Tibial artery (tissue), 4 donors: ENCODE results near the gene UBA1.

Experiments
- DNase-seq, 2 donors: peaks; one replicate each; pipeline ENCODE4 v3.0.0-alpha.2; 2019
- H3K27ac ChIP-seq, 2 donors: fragments of 200-600 bp; sonication (generic) in 1 of 2; 1 replicate in 1 of 2; 2 replicates in 1 of 2; pipeline ENCODE4 v1.5.1; 2018 to 2019; ENCODE audit warnings: mild to moderate bottlenecking in 1 of 2
- H3K27me3 ChIP-seq, 2 donors: fragments of 200-600 bp; sonication (generic) in 1 of 2; one replicate each; pipeline versions ENCODE4 v1.5.1 to v1.6.0; 2016 to 2019
- H3K36me3 ChIP-seq, 3 donors: fragments of 200-600 bp; sonication (generic) in 2 of 3; one replicate each; pipeline ENCODE4 v1.5.1; 2016 to 2019; ENCODE audit warnings: mild to moderate bottlenecking in 2 of 3
- H3K4me1 ChIP-seq, 4 donors: fragments of 200-600 bp; sonication (generic) in 2 of 4; 1 replicate in 3 of 4; 2 replicates in 1 of 4; pipeline ENCODE4 v1.5.1; 2016 to 2019
- H3K4me3 ChIP-seq, 2 donors: fragments of 200-600 bp; sonication (generic) in 1 of 2; 1 replicate in 1 of 2; 2 replicates in 1 of 2; pipeline ENCODE4 v1.5.1; 2018 to 2019; ENCODE audit warnings: mild to moderate bottlenecking in 2 of 2
- H3K9me3 ChIP-seq, 3 donors: fragments of 200-600 bp; sonication (generic) in 1 of 3; one replicate each; pipeline ENCODE4 v1.5.1; 2016 to 2019
- intact Hi-C: fragments of 100-400 bp; cut with DNase I; formaldehyde crosslinking; loops from one replicate; pipeline ENCODE4 v1.15.0; 2023; ENCODE audit warnings: low total_unique reads
- TF ChIP-seq, protein P1 (sequence below), 2 experiments: fragments of 200-600 bp in 1 of 2; fragments of 450-650 bp in 1 of 2; IDR thresholded peaks; one replicate each; pipeline ENCODE4 v1.5.1; 2017 to 2019; ENCODE audit warnings: antibody characterized with exemption in 2 of 2, mild to moderate bottlenecking in 1 of 2, moderate library complexity in 1 of 2

Gene UBA1

DNA sequence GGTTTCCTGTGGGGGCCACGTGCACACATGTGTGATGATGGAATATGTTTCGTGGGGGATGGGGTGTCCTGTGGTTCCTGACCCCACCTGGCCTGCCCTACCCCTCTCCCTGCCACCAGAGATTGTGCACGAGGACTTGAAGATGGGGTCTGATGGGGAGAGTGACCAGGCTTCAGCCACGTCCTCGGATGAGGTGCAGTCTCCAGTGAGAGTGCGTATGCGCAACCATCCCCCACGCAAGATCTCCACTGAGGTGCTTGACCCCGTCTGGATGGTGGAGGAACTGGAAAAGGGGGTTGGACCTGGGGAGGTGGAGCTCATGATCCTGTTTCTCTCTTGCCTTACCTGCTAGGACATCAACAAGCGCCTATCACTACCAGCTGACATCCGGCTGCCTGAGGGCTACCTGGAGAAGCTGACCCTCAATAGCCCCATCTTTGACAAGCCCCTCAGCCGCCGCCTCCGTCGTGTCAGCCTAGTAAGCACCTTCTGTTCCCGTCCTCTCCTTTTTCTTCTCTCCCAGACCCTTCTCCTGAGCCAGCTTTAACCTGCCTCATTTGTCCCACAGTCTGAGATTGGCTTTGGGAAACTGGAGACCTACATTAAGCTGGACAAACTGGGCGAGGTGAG is 30.8 kb downstream of the UBA1 start:
- no peak overlapping the region for H3K27ac ChIP-seq
- H3K36me3 ChIP-seq: peaks cover 28 to 61% (median 61%) of the 10 kb centered on the region in 3 donors

DNA sequence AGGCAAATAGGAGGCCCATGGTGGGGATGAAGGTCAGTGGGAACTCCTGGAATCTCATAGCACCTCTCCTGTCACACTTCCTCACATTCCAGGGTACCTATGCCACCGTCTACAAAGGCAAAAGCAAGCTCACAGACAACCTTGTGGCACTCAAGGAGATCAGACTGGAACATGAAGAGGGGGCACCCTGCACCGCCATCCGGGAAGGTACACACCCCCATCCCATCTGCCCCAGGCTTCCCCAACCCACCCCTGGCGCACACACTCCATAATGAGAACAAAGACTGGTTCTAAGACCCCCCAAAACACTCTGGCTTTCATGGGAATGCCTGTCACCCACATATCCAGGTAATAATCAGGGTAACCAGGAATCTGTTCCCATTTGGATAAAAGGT is 31.3 kb downstream of the UBA1 start:
- Histone ChIP-seq H3K36me3 (peaks cover 28 to 65% (median 63%) of the 10 kb centered on the region in 3 donors), H3K4me1 (peaks cover 0 to 11% (median 6%) of the 10 kb centered on the region in 4 donors), H3K27ac (no peak overlapping the region), H3K9me3 (no peaks in the 10 kb centered on the region), H3K27me3 (no peaks in the 10 kb centered on the region), H3K4me3 (no peak overlapping the region)
- intact Hi-C loops: no loop called here
- TF ChIP-seq, protein P1, sequence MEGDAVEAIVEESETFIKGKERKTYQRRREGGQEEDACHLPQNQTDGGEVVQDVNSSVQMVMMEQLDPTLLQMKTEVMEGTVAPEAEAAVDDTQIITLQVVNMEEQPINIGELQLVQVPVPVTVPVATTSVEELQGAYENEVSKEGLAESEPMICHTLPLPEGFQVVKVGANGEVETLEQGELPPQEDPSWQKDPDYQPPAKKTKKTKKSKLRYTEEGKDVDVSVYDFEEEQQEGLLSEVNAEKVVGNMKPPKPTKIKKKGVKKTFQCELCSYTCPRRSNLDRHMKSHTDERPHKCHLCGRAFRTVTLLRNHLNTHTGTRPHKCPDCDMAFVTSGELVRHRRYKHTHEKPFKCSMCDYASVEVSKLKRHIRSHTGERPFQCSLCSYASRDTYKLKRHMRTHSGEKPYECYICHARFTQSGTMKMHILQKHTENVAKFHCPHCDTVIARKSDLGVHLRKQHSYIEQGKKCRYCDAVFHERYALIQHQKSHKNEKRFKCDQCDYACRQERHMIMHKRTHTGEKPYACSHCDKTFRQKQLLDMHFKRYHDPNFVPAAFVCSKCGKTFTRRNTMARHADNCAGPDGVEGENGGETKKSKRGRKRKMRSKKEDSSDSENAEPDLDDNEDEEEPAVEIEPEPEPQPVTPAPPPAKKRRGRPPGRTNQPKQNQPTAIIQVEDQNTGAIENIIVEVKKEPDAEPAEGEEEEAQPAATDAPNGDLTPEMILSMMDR (IDR thresholded peaks at IDR 0.05): no peak
- DNase-seq: no peak

More for the DNA sequence above, 30.8 kb downstream of the UBA1 start:
- Histone ChIP-seq H3K4me3 (no peak overlapping the region), H3K4me1 (peaks cover 0 to 14% (median 9%) of the 10 kb centered on the region in 4 donors), H3K9me3 (no peaks in the 10 kb centered on the region), H3K27me3 (no peaks in the 10 kb centered on the region)
- intact Hi-C loops: no loop called here
- peak in 1 of 2 donors; percentile 24 for DNase-seq
- TF ChIP-seq, protein P1 (IDR thresholded peaks at IDR 0.05): no peak

DNA sequence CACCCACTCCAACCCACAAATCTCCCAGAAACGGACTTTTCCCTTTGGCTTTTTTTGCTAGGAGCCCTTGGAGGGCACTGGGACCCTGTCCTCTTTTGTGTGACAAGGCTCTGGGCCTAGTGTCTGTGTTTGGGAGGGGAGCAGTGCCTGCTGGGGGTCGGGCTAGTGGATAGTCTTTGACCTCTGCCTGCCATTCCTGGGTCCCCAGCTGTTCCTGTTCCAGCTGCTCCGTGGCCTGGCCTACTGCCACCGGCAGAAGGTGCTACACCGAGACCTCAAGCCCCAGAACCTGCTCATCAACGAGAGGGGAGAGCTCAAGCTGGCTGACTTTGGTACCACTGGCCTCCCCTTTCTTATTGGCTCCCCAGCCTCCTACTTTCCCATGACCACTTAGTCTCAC is 32.4 kb downstream of the UBA1 start:
- Histone ChIP-seq H3K27ac (no peak overlapping the region), H3K36me3 (peaks cover 28 to 65% (median 63%) of the 10 kb centered on the region in 3 donors), H3K9me3 (no peaks in the 10 kb centered on the region), H3K4me3 (no peak overlapping the region), H3K4me1 (no peaks in the 10 kb centered on the region), H3K27me3 (no peaks in the 10 kb centered on the region)
- DNase-seq: peak in 1 of 2 donors; percentile 25
- TF ChIP-seq, protein P1 (IDR thresholded peaks at IDR 0.05): no peak
- intact Hi-C loops: no loop called here

DNA sequence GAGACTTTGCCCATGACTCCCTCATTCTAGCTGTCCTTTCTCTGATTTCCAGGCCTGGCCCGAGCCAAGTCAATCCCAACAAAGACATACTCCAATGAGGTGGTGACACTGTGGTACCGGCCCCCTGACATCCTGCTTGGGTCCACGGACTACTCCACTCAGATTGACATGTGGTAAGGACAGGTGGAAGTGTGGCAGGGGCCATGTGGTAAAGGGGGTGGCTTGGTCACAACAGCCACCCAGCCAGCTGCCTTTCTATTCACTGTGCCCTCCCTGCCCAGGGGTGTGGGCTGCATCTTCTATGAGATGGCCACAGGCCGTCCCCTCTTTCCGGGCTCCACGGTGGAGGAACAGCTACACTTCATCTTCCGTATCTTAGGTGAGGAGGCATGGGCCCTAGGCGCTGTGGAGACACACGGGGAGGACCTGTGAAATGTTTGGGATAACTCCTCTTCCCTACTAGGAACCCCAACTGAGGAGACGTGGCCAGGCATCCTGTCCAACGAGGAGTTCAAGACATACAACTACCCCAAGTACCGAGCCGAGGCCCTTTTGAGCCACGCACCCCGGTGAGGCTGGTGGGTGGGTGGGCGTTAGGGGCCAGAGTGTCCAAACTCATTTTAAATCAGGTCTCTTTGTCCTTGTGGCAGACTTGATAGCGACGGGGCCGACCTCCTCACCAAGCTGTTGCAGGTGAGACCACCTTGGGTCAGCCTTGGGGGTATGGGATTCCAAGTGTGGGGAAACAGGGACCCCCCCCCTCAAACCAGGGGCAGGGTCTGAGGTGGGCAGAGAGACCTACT is 33.1 kb downstream of the UBA1 start:
- H3K36me3 ChIP-seq: peaks cover 28 to 65% (median 60%) of the 10 kb centered on the region in 3 donors
- no peaks in the 10 kb centered on the region for H3K4me1 ChIP-seq
- DNase-seq: peak in 1 of 2 donors; percentile 40
- H3K27ac ChIP-seq: no peak overlapping the region
- H3K9me3 ChIP-seq: no peaks in the 10 kb centered on the region
- H3K27me3 ChIP-seq: no peaks in the 10 kb centered on the region
- intact Hi-C loops: no loop called here
- H3K4me3 ChIP-seq: no peak overlapping the region
- TF ChIP-seq, protein P1 (IDR thresholded peaks at IDR 0.05): no peak

DNA sequence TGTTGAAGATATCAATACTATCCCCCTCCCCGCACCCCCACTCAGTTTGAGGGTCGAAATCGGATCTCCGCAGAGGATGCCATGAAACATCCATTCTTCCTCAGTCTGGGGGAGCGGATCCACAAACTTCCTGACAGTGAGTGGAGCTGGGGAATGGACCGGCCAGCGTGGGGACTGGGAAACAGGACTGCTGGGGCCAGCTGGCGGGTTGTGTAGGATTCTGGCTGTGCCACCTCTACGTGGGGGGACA is 33.6 kb downstream of the UBA1 start:
- intact Hi-C loops: no loop called here
- peaks cover 28 to 65% (median 60%) of the 10 kb centered on the region in 3 donors for H3K36me3 ChIP-seq
- DNase-seq: no peak

More for the DNA sequence above, 33.6 kb downstream of the UBA1 start:
- H3K4me3 ChIP-seq: no peak overlapping the region
- TF ChIP-seq, protein P1 (IDR thresholded peaks at IDR 0.05): no peak
- no peaks in the 10 kb centered on the region for H3K27me3 ChIP-seq
- no peak overlapping the region for H3K27ac ChIP-seq
- H3K4me1 ChIP-seq: peaks cover 0 to 3% (median under 1%) of the 10 kb centered on the region in 4 donors
- no peaks in the 10 kb centered on the region for H3K9me3 ChIP-seq
